GM18526 (cell line): ENCODE results near the gene RHOG.

ENCODE experiments used
- POLR2A ChIP-seq: IDR thresholded peaks from 3 replicates; pipeline ENCODE4 v1.6.1; 2011; ENCODE audit not compliant: insufficient read length; ENCODE audit errors: extremely low read depth

The RHOG gene

GRCh38 chr11:3866836-3867208, 26.1 kb upstream of the RHOG start:
- TF ChIP-seq POLR2A, result no peak

- no peak for TF ChIP-seq POLR2A
These were observed 25.4 kb upstream of the RHOG start for GRCh38 chr11:3866206-3866605.

GRCh38 chr11:3865388-3866193, 24.8 kb upstream of the RHOG start:
- no peak for TF ChIP-seq POLR2A

GRCh38 chr11:3861683-3862082, 20.9 kb upstream of the RHOG start:
- no peak for TF ChIP-seq POLR2A

GRCh38 chr11:3860375-3860774, 19.6 kb upstream of the RHOG start:
- no peak for TF ChIP-seq POLR2A

GRCh38 chr11:3859373-3859881, 18.7 kb upstream of the RHOG start:
- no peak for TF ChIP-seq POLR2A

GRCh38 chr11:3857628-3858027, 16.9 kb upstream of the RHOG start:
- TF ChIP-seq POLR2A, result no peak

- no peak for TF ChIP-seq POLR2A
These were observed 16.2 kb upstream of the RHOG start for GRCh38 chr11:3856856-3857553.

GRCh38 chr11:3855808-3856491, 15.2 kb upstream of the RHOG start:
- no peak for TF ChIP-seq POLR2A

GRCh38 chr11:3854977-3855807, 14.4 kb upstream of the RHOG start, which contains the start of gene STIM1:
STIM1 (plus strand) TSS chr11:3855664; CDS start chr11:3856271, 607 bp downstream.
- peak; percentile 58 for TF ChIP-seq POLR2A

GRCh38 chr11:3854660-3854976, 13.9 kb upstream of the RHOG start:
- no peak for TF ChIP-seq POLR2A

GRCh38 chr11:3853899-3854659, 13.3 kb upstream of the RHOG start:
- TF ChIP-seq POLR2A, result no peak

- no peak for TF ChIP-seq POLR2A
These were observed 12.7 kb upstream of the RHOG start for GRCh38 chr11:3853545-3853842.

GRCh38 chr11:3849297-3849874, 8.6 kb upstream of the RHOG start:
- TF ChIP-seq POLR2A, result no peak

- TF ChIP-seq POLR2A, result no peak
These were observed 4.9 kb upstream of the RHOG start for GRCh38 chr11:3845670-3846069.

- TF ChIP-seq POLR2A, result no peak
These were observed 4.5 kb upstream of the RHOG start for GRCh38 chr11:3845246-3845645.
